Pancreas (tissue), 10 donors: ENCODE data around the gene DCAF6. TPM values are rescaled to one million over a fixed set of nuclear protein-coding genes. Genes with fewer than 3 reads are reported as not detected.

Experiments
- ATAC-seq, 4 donors: fragments of 200-7000 bp; cut with Tn5 transposase; one replicate each; pipeline versions ENCODE4 v1.8.0 to v1.9.1; 2020; ENCODE audit warnings: mild to moderate bottlenecking in 4 of 4, moderate library complexity in 4 of 4
- DNase-seq, 6 donors: peaks; one replicate each; pipeline ENCODE4 v3.0.0-alpha.2; 2020
- FAIRE-seq: peaks from 2 replicates; lab custom pipeline; 2012; peaks lifted over from hg19 to GRCh38; lab: Jason Lieb, UNC
- H3K27ac ChIP-seq, 4 donors: fragments of 200-600 bp; sonication (generic); 1 replicate in 3 of 4; 2 replicates in 1 of 4; pipeline versions ENCODE4 v1.5.0 to v1.8.0; 2020
- H3K27me3 ChIP-seq, 4 donors: fragments of 200-600 bp; one replicate each; pipeline ENCODE4 v1.8.0; 2021
- H3K36me3 ChIP-seq, 3 donors: fragments of 200-600 bp; sonication (generic) in 1 of 3; one replicate each; pipeline versions ENCODE4 v1.5.0 to v1.8.0; 2020 to 2021
- H3K4me1 ChIP-seq, 3 donors: fragments of 200-600 bp; one replicate each; pipeline ENCODE4 v1.8.0; 2021
- H3K4me3 ChIP-seq, 4 donors: fragments of 200-600 bp; sonication (generic) in 2 of 4; one replicate each; pipeline versions ENCODE4 v1.5.0 to v1.8.0; 2020 to 2021
- H3K9me3 ChIP-seq, 4 donors: fragments of 200-600 bp; one replicate each; pipeline ENCODE4 v1.8.0; 2021
- CTCF ChIP-seq, 4 donors: fragments of 200-600 bp; sonication (generic) in 3 of 4; IDR thresholded peaks; one replicate each; pipeline versions ENCODE4 v1.5.0 to v1.8.0; 2021; ENCODE audit warnings: antibody characterized with exemption in 4 of 4
- WGBS, 2 donors: extraction: QIAGEN DNeasy Blood & Tissue Kit; methylation state at CpG; one replicate each; pipeline ENCODE4 v1.1.7; 2013; 5-methylcytosine and 5-hydroxymethylcytosine counted together
- intact Hi-C, 3 donors: fragments of 100-400 bp; cut with DNase I; formaldehyde crosslinking; loops; one replicate each; pipeline versions ENCODE4 v1.11.1 to v1.14.2; 2022
- polyA plus RNA-seq, 2 donors: library from polyadenylated mRNA; stranded (reverse); fragments of 200-250 nt; gene quantifications; one replicate each; pipeline ENCODE4 v1.2.3, GENCODE V29; 2013
- total RNA-seq, 6 donors: library from RNA; stranded (reverse); fragmentation: NEBNext Ultra II Directional in 4 of 6; extraction: Animal tissue kit (Norgen Biotek cat#: 25700) in 4 of 6; gene quantifications; one replicate each; pipeline versions ENCODE4 v1.2.1 to v1.2.4, GENCODE V29; 2021 to 2023
- donor health status: healthy with polysubstance abuse.
- donor health status: DM: no; HTN: no; CAD: no; lungs with moderate emphysema.
- donor health status: DM: no; HTN: no; CAD: no.
- donor health status: control.
- donor health status: control.
- donor health status: Bipolar disorder and iron deficiency.
- donor health status: DM: yes; HTN: yes; CAD: no.
- donor health status: DM: no; HTN: no; CAD: no.
- donor health status: DM: no; HTN: no; CAD: no.
- donor health status: DM: yes; HTN: yes; CAD: no.

The DCAF6 gene
- total and polyA plus RNA-seq, 8 donors: 11.4 to 31.9 (median 20.0) TPM

DNA sequence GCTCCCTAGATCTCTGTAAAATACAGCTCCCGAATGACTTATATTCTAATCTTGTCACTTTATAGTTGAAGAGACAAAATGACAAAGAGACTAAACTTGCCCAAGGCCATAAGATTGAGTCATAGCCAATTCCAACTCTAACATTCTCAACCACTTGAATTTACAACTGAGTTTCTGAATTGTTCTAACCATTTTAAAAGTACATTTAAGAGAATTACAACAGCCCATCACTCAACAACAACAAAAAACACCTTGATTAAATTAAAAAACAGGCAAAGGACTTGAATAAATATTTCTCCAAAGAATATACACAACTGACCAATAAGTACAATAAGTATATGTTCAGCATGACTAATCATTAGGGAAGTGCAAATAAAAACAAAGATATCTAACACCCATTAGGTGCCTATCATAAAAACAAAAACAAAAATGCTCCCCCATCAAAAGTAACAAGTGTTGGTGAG, 13.8 kb upstream of the DCAF6 start:
- no peak overlapping the region for H3K27ac ChIP-seq
- H3K4me3 ChIP-seq: no peak overlapping the region
- no peak for TF ChIP-seq CTCF (IDR thresholded peaks at IDR 0.05)
- peaks cover 0 to 29% (median 23%) of the 10 kb centered on the region in 3 donors for H3K4me1 ChIP-seq
- no peaks in the 10 kb centered on the region for H3K9me3 ChIP-seq
- no peaks in the 10 kb centered on the region for H3K27me3 ChIP-seq
- no peak for FAIRE-seq
- no peak for DNase-seq
- ATAC-seq: no peak
- WGBS, 2 donors: 15 to 20% methylated on average over 1 of the region's 1 CpG
- no peaks in the 10 kb centered on the region for H3K36me3 ChIP-seq
- intact Hi-C loops: no loop called here

DNA sequence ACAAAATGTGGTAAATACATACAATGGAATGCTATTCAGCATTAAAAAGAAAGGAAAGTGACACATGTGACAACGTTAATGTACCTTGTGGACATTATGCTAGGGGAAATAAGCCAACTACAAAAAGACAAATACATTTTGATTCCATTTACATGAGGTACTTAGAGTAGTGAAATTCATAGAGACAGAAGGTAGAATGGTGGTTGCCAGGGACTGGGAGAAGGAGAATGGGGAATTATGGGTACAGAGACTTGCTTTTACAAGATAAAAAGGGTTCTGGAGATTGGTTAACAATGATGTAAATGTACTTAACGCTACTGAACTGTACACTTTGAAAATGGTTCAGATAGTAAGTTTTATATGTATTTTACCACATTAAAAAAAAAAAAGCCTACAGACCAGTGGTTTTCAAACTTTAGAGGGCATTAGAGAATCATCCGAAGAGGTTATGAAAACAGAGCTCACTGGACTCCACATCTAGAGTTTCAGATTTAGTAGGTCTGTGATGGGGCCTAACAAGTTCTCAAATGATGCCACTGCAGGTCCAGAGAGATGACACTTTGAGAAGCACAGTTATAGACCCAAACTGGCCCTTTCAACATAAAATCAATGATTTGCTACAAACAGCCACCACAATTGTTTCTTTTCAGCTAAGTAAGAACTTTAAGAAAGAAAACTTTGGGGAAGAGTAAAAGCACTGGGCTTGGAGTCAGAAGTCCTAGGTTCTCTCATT, 13.0 kb upstream of the DCAF6 start:
- no peak overlapping the region for H3K27ac ChIP-seq
- WGBS, 2 donors: 77 to 85% methylated on average over 3 of the region's 3 CpGs
- intact Hi-C loops: no loop called here
- DNase-seq: no peak
- H3K27me3 ChIP-seq: no peaks in the 10 kb centered on the region
- H3K36me3 ChIP-seq: no peaks in the 10 kb centered on the region
- H3K4me1 ChIP-seq: peaks cover 0 to 32% (median 28%) of the 10 kb centered on the region in 3 donors
- no peak for FAIRE-seq
- TF ChIP-seq CTCF (IDR thresholded peaks at IDR 0.05): no peak
- H3K4me3 ChIP-seq: no peak overlapping the region
- ATAC-seq: peak in 2 of 4 donors; percentile 30 to 66
- no peaks in the 10 kb centered on the region for H3K9me3 ChIP-seq

- Histone ChIP-seq H3K36me3 (no peaks in the 10 kb centered on the region), H3K27ac (no peak overlapping the region), H3K4me3 (no peak overlapping the region), H3K9me3 (no peaks in the 10 kb centered on the region), H3K4me1 (peaks cover 0 to 35% (median 26%) of the 10 kb centered on the region in 3 donors), H3K27me3 (no peaks in the 10 kb centered on the region)
- no peak for ATAC-seq
- FAIRE-seq: no peak
- DNase-seq: no peak
- TF ChIP-seq CTCF (IDR thresholded peaks at IDR 0.05): no peak
- 64 to 65% methylated on average over 2 of the region's 2 CpGs for WGBS, 2 donors
- intact Hi-C loops: no loop called here
These were observed 12.4 kb upstream of the DCAF6 start for GRCh38 chr1:167924102-167924501.

GRCh38 chr1:167924543-167925231, 11.8 kb upstream of the DCAF6 start:
- no peak overlapping the region for H3K27ac ChIP-seq
- no peak for TF ChIP-seq CTCF (IDR thresholded peaks at IDR 0.05)
- intact Hi-C loops: no loop called here
- no peaks in the 10 kb centered on the region for H3K9me3 ChIP-seq
- H3K4me1 ChIP-seq: peaks cover 0 to 35% (median 22%) of the 10 kb centered on the region in 3 donors
- H3K27me3 ChIP-seq: no peaks in the 10 kb centered on the region
- ATAC-seq (no peak), DNase-seq (no peak), FAIRE-seq (no peak)
- H3K4me3 ChIP-seq: no peak overlapping the region
- no peaks in the 10 kb centered on the region for H3K36me3 ChIP-seq
- WGBS, 2 donors: 89 to 91% methylated on average over 2 of the region's 2 CpGs
